ENCODE data around the gene RERE.

DNA sequence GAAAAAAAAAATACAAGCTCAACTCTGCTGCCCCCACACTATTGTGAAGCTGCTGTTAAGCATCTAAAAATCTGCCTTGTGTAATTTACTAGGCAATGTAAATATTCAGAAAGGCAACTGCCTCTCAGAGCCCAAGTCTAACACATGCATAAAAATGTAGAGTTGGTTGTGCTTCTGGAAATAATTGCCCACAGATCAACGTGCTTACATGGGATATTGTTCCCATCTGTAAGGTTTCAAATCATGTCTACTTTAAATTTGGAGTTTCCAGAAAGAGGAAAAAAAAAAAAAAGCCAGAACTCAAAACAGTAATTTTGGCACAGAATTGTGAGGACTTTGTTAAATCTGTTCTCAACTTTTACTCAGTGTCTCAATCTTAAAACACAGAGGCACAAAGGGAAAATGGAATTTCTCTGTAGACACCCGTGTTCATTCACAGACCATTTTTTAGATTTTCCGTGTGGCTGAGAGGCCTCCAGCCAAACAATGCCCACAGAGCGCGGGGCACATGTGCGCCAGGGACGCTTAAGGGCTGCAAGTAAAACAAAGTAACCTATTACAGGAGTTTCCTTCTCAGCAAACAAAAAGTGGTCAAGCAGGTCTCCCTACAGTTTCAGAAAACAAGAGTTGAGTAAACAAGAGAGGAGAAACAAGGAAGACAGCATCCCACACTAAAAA is 115.5 kb downstream of the RERE start:
- no peak for TF ChIP-seq CTCF (IDR thresholded peaks at IDR 0.05)
- TF ChIP-seq POLR2A (IDR thresholded peaks at IDR 0.05) = no peak

Measured in uterus (tissue), 2 donors.